HEK293T (cell line): ENCODE results near the gene AGFG1.

Experiments used
- BHLHE40 ChIP-seq: fragments of 450-650 bp; IDR thresholded peaks from 2 replicates; pipeline ENCODE4 v1.6.1; 2016; ENCODE audit warnings: mild to moderate bottlenecking, moderate library complexity, borderline replicate concordance
- FOXA1 ChIP-seq: fragments of 450-650 bp; IDR thresholded peaks from 2 replicates; pipeline ENCODE4 v1.6.1; 2016; ENCODE audit warnings: mild to moderate bottlenecking
- FOXM1 ChIP-seq: fragments of 450-650 bp; IDR thresholded peaks from 2 replicates; pipeline ENCODE4 v1.6.1; 2017; ENCODE audit warnings: mild to moderate bottlenecking, borderline replicate concordance
- HDGF ChIP-seq: fragments of 450-650 bp; IDR thresholded peaks from 2 replicates; pipeline ENCODE4 v1.6.1; 2017; ENCODE audit warnings: antibody characterized with exemption, borderline replicate concordance
- PKNOX1 ChIP-seq: fragments of 450-650 bp; IDR thresholded peaks from 2 replicates; pipeline ENCODE4 v1.6.1; 2016
- SP1 ChIP-seq: fragments of 450-650 bp; IDR thresholded peaks from 2 replicates; pipeline ENCODE4 v1.6.1; 2017
- TARDBP ChIP-seq: fragments of 450-650 bp; IDR thresholded peaks from 2 replicates; pipeline ENCODE4 v1.6.1; 2016

GRCh38 chr2:227515742-227516141 lies 43.8 kb downstream of the AGFG1 start:
- TF ChIP-seq HDGF, result no peak
- no peak for TF ChIP-seq FOXA1
- TF ChIP-seq BHLHE40, result no peak
- no peak for TF ChIP-seq PKNOX1
- no peak for TF ChIP-seq SP1
- no peak for TF ChIP-seq FOXM1
- no peak for TF ChIP-seq TARDBP
